GM19324 (cell line): ENCODE measurements around the gene PIK3R1.

ENCODE experiments used
- ATAC-seq: cut with Tn5 transposase; IDR thresholded peaks from one replicate; pipeline ENCODE4 v1.9.1; 2021; ENCODE audit warnings: mild to moderate bottlenecking, moderate library complexity; ENCODE audit not compliant: unreplicated experiment, low FRiP score

The PIK3R1 gene

DNA sequence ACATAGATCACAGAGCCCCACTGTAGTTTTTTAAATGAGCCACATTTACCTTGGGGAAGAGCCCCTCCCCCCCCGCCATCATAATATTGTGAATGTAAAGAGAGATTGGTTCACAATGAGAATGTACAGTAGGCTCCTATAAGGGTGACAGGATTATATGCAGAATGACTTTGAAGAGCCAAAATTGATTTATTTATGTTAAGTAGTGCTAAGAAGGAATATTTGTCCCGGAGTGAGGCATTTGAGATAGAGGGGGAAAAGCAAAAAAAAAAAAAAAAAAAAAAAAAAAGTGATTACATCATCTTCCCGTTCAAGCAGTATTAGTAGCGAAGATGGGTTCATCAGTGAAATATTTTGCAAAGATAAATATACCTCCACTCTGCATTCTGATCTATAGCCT lies 73.9 kb downstream of the PIK3R1 start:
- no peak for ATAC-seq

DNA sequence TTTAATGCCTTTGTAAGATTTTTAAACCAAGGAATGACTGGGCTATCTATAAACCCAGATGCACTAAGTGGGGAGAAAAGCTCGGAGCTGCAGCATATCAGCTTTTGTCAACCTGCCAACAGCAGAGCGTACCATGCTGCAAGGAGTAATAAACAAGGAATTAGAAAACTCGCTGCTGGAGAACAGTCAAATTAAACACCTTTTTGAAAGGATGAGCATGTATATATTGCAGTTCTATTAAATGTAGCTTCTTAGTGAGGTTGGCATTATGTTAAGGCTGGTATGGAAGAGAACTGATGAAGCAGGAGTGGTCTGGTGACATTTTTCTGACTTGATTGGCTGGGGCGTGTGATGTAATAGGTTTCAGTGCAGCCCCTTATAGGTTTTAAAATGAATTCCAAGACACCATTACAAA lies 74.7 kb downstream of the PIK3R1 start:
- ATAC-seq: no peak

DNA sequence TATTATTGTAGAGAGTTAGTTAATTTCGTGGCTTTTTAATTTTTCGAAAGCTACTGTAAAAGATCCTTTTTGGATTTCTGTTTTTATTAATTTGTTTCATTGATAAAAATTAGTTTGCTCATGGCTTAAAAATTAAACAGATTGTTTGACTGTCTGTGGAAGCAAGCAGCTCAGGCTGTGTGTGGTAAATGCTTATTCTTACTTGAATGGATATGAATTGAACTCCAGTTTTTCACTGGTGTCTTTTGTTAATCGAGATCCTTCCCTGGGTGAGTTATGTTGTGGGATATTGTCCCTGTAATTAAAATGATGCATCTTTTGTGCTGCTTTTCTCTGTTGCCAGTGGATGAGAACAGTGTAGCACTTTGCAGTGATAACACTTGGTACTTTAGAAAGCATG lies 75.3 kb downstream of the PIK3R1 start:
- ATAC-seq: no peak

DNA sequence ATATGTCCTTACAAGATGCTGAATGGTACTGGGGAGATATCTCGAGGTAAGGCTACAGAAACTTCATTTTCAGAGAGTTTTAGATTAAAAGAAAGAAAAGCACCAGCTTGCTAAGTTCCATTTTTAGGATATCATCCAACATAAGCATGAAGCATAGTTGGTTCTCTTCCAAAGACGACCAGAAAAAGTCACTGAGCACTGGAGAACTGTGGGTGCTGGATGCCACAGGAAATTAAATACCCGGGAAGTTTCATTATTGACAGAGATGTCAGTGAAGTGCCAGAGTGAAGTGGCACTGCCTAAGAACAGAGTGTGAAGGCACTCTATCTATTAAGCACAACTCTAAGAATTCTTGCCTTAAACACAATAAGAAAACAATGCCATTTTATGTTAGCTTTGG lies 76.8 kb downstream of the PIK3R1 start:
- no peak for ATAC-seq

DNA sequence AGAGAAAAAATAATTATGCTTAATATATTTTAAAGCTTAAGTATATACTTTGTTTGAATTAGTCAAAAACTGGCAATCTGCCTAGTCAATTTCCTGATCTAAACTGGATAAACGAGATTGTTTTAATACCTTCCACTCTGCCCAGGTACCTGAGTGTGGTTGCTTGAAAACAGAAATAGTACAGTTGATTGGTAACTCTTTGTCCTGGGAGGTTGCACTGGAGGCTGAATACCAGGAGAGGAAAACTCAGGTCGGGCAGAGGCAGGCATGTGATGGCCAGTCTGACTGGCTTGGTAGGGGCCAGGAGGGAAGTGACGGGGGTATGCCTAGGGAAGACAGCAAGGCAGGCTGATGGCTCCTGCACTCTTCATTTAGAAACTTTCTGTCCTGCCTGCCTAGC lies 80.2 kb downstream of the PIK3R1 start:
- no peak for ATAC-seq

DNA sequence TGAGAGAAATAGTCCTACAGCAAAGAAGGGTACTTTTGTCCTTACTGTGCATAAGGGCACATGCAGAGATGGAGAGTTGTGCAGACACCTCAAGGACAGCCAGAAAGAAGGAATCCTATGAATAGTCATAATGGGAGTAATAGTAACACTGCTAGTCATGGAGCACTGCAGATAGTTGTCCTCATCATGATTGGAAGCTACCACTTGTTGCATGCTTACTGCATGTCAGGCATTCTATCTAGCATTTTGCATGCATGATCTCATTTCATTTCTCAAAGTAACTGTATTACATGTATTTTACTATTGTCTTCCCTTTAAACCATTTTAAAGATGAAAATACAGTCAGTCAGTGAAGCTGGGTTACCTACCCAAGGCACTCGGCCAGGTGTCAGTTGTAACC lies 81.3 kb downstream of the PIK3R1 start:
- no peak for ATAC-seq

DNA sequence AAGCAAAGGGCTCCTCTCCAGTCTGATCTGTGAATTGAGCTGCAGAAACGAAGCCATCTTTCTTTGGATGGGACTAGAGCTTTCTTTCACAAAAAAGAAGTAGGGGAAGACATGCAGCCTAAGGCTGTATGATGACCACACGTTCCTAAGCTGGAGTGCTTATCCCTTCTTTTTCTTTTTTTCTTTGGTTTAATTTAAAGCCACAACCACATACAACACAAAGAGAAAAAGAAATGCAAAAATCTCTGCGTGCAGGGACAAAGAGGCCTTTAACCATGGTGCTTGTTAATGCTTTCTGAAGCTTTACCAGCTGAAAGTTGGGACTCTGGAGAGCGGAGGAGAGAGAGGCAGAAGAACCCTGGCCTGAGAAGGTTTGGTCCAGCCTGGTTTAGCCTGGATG lies 82.1 kb downstream of the PIK3R1 start:
- no peak for ATAC-seq

DNA sequence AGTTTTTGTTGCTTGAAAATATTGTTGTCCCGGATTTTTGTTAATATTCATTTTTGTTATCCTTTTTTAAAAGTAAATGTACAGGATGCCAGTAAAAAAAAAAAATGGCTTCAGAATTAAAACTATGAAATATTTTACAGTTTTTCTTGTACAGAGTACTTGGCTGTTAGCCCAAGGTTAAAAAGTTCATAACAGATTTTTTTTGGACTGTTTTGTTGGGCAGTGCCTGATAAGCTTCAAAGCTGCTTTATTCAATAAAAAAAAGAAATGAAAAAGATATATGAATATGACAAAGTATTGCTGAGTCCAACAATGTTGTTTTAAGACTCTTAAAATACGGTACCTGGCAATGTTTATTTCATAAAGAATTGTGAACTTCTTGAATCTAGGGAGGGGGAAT lies 82.9 kb downstream of the PIK3R1 start:
- ATAC-seq: no peak

DNA sequence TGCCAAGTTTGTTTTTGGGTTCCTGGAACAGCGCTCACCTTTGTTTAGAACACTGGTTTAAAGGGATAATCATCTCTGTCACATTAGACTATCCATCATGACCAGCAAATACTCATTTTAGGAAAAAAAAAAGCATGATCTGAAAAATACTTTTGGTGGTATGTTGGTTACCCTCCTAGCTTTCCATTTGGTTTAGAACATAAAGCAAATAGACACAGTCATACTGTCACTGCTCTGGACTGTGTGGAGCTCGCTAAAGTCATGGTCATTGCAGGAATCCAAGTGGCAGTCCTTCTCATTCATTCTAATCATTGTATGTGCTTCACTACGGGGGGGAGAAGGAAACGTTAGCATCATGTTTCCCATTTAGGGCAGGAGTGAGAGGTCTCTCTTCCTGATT lies 83.5 kb downstream of the PIK3R1 start:
- ATAC-seq: no peak

DNA sequence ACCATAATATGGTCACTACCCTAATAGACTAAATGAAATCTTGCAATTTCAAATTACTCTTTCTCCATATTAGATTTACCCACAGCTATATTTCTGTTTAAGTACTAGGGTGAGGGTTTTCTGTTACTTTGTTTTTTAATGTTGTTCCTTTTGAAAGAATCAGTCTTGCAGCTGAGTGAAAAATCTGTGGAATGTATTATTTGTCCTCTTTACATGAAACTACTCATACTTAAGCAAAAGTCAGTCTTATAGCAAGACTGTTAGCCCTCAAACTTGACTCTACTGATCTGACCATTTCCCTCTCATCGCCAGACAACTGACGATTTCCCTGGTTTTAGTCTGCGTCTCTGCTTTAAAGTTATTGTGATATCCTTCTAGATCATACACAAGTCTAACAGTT lies 84.0 kb downstream of the PIK3R1 start:
- ATAC-seq: no peak

DNA sequence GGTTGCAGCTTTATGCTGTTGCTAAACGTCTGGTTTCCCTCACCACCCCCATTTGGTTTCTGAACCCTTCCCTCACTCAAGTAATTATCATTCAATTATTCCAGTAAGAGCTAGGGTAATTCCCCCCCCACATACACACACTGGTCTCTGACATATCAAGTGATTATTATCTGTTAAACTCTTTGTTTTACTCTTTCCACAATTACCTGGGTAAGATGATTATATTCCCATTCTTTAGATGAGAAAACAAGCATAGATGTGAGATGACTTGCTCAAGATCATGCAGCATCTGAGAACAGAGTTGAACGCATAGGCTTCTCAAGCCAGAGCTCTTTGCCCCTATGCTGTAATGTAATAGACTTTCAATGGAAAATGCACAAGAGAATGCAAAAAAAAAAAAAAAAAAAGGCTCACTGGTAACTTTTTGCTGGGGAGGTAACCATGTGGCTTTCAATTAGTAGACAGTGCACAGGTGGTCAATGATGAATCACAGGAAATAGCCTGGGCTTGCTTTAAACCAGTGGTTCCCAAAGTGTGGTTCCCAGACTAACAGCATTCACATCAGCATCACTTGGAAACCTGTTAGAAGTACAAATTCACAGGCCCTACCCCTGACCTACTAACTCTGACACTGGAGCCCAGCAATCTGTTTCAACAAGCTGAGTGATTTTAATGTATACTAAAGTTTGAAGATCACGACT lies 87.6 kb downstream of the PIK3R1 start:
- no peak for ATAC-seq

DNA sequence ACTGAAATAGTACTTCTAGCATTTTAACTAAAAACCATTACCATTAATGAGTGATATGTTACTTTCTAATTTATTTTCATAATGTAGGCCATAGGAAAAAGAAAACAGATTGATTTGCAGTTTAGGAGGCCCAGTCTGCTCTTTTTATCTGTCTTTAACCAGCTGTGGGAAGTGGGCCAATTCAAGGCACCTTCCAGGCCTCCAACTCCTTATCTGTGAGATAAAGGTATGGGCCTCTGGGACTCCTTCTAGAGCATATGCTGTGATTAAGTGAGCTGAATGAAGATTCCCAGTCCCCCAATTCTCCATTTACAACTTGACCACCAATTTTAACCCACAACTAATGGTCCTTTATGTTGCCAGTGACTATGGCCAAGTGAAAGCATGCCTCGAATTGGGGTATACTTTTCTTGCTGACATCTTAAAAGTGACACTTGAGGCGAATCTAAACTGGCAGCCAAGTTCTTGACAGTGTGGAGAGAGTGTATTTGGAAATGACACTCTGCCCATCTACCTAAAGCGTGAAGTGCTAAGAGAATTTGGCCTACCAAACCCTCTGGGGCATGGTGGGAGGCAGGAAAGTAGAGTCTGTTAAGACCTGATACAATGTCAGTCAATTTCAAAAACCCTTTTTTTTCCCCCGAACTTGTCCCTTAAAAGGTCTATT lies 88.3 kb downstream of the PIK3R1 start:
- no peak for ATAC-seq

DNA sequence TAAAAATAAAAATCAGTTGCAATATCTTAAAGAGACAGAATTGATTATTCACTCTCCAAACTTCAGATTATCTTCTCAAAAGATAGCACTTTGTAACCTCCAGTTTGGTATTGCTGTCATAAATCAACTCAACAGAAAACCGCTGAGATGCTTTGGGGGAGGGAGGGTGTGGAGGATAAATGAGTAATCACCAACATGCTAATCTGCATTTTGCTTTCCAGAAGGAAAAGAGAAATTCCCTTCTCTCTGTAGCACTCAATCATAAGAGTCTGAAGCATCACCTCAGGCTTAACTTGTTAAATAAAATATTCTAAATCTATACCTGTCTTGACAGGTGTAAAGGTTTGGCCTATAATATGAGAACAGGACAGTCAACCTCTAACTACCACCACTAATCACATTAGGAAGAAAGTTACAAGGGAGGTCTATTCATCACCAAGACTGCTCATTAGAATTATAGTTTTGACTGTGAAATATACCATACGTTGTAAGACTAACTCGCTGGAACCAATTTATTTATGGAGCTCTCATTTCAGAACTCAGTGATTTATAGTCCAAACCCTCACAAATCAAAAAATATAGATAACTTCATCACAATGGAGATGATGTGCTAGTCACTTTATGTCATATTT lies 89.0 kb downstream of the PIK3R1 start:
- no peak for ATAC-seq

DNA sequence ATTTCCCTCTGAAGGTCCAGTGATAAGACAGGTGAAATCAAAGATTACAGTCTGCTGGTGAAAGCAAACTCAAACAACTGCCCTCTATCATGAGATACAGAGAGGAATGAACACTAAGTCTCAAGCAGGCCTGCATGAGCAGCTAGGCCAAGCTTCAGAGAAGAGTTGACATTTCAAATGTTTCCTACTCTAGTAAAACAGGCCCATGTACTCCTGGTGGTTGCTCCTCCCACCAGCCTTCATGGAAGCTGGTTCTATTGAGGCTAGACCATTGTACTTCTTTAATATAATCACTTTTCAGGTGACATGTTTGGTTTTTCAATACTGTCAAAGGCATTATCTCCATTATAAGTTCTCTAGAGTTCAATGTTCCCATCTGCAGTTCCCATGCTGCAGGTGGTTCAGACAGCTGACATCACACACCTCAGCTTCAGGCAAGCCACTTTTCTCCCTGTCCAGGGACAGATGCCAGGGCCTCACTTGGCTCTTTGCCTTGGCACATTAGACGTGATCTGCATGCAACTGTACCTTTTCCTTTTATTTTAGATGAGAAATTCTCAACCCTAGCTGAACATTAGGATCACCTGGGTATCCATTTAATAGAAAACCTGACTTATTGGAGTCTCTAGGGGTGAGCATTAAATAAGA lies 89.8 kb downstream of the PIK3R1 start:
- no peak for ATAC-seq

DNA sequence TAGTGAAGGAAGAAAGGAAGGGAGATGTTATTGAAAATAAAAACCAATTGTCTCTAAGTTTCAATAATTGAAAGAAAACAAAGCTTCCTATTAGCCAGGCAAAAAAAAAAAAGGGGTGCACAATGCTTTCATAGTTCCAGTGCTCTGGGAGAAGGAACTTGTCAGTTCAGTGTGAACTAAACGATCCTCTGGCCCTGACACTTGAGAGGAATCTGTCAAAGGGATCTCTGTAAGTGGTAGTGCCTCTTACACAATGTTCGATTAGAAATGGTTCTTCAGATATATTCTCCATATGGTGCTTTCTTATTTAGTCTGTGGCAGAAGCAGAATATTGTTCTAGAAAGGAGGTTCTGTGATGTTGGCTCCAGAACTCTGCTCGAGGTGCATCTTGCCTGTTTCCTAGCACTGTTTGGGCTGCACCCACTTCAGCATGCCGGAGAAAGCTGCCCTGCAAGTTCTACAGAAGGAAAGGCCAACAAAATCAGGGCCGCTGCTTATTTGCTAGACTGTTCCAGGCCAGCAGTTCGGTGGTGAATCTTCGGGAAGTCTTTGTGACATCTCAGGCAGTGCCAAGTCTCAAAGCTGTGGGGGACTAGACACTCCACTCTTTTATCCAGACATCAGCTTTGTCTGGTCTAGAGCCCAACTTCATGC lies 90.9 kb downstream of the PIK3R1 start:
- ATAC-seq: no peak

DNA sequence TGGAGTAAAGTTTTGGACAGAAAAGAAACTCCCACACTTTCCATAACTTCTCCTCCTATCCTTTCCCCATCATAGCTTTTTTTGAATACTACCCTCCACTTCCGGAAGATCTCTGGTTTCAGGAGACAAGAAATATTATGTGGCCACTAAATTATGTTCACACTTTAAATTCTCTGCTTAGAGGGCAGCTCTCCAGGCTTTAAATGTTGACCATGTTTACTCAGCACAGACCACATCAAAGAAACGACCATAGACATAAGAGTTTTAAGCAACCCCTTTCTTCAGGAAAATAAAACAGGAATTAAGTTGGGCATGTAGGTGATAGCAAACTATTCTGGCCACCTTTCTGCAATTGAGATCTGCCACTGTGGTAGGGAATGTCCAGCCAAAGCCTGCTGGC lies 97.8 kb downstream of the PIK3R1 start:
- no peak for ATAC-seq

DNA sequence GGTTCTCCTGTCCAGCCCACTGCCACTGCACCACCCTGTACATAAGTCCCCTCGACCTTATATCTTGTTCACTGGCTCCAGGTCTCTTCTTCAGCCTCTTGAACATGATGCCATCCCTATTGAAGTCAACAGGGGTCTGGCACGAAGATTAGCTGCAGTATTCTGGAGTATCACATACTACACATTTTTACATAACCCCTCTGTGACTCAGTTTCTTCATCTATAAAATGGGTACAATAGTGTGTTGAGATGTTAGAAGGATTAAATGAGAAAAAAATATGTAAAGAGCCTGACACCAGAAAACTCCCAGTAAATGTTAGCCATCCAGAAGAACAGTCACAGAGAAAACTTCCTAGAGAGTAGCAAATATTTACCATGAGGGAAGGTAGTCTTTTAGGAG lies 98.9 kb downstream of the PIK3R1 start:
- no peak for ATAC-seq

DNA sequence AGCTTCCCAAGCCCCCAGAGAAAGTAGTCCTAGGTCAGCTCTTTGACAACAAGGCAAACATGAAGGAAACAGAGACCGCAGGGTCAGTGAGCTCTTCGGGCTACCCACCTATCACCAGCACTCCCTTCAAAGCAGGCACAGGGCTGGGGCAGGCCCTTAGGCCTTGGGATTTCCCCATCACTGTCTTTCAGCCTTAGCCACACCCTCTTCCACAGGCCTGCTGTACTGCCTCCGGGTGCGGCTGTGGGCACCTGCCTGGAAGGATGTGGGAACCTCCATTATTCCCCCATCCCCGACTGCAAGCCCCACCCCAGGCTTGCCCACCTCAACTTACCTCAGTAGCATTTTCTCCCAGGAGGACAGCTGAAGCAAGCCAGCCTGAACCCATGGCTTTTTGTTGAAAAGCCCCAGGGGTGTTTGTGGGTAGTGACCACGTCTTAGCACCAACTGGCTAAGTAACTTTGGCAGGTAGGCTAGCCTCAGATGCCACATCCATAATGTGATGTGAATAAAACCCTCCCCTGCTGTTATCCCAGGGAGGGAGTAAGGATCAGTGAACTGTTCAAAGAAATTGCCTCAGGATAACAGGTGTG lies 100.2 kb downstream of the PIK3R1 start:
- peak; percentile 81 for ATAC-seq

DNA sequence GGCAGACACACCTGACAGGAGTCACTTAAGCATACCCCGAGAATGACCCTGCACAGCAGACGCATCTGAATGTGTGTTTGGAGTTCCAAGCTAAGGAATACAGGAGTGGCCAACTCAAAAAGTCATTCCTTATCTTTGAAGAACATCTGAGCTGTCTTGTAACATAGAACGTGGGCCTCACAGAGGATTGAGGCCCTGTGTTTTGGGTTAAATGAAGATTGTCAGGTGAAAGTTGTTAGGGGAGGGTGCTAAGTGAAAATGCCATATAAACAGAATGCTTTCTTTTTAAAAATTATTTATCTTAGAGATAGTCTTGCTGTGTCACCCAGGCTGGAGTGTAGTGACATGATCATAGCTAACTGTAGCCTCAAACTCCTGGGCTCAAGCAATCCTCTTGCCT lies 100.9 kb downstream of the PIK3R1 start:
- ATAC-seq: no peak

DNA sequence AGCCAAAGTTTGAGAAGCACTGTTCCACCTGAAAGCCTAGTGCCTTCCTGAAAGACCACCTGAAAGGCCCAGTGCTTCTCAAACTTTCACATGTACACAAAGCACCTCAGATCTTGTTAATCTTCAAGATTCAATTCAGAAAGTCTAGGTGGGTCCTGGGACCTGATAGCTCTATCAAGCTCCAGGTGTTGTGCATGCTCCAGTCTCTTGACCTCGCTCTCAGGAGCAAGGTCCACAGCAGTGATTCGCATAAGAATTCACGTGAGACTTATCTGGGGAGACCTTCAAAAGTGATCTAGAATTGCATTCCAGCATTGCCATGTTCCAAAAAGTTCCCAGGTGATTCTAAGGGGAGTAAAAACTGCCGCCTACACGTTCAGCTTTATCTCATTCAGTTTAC lies 102.1 kb downstream of the PIK3R1 start:
- ATAC-seq: no peak
